IPS-18c (cell line): ENCODE data around the gene SMPX.
A peak's percentile ranks its signal among the peaks of the same experiment; 100 is the strongest.

ENCODE experiments used
- H3K4me3 ChIP-seq: 2 replicates; pipeline ENCODE4 v1.7.0; 2013; ENCODE audit warnings: low read depth, mild to moderate bottlenecking, low read length, moderate library complexity; ENCODE audit not compliant: insufficient read depth
- H3K9me3 ChIP-seq: one replicate; pipeline ENCODE4 v1.6.1; 2013; ENCODE audit warnings: mild to moderate bottlenecking, low read length, moderate library complexity; ENCODE audit not compliant: control insufficient read depth, insufficient read depth

Gene SMPX

GRCh38 chrX:21749924-21750323 lies 8.0 kb downstream of the SMPX start:
- Histone ChIP-seq H3K4me3 (no peak overlapping the region), H3K9me3 (no peaks in the 10 kb centered on the region)

- no peak overlapping the region for H3K4me3 ChIP-seq
- H3K9me3 ChIP-seq, result no peaks in the 10 kb centered on the region
Observed at GRCh38 chrX:21748235-21748634, 9.7 kb downstream of the SMPX start.

GRCh38 chrX:21747558-21747957 lies 10.4 kb downstream of the SMPX start:
- no peak overlapping the region for H3K4me3 ChIP-seq
- H3K9me3 ChIP-seq, result no peaks in the 10 kb centered on the region

- Histone ChIP-seq H3K4me3 (no peak overlapping the region), H3K9me3 (no peaks in the 10 kb centered on the region)
Observed at GRCh38 chrX:21745756-21746155, 12.2 kb downstream of the SMPX start.

- Histone ChIP-seq H3K4me3 (no peak overlapping the region), H3K9me3 (no peaks in the 10 kb centered on the region)
Observed at GRCh38 chrX:21744721-21745120, 13.2 kb downstream of the SMPX start.

GRCh38 chrX:21744060-21744459 lies 13.9 kb downstream of the SMPX start:
- Histone ChIP-seq H3K4me3 (no peak overlapping the region), H3K9me3 (no peaks in the 10 kb centered on the region)

GRCh38 chrX:21741869-21742701 lies 15.8 kb downstream of the SMPX start:
- no peak overlapping the region for H3K4me3 ChIP-seq

GRCh38 chrX:21741364-21741763 lies 16.6 kb downstream of the SMPX start:
- no peaks in the 10 kb centered on the region for H3K9me3 ChIP-seq
- no peak overlapping the region for H3K4me3 ChIP-seq

More at GRCh38 chrX:21741869-21742701, 15.8 kb downstream of the SMPX start:
- H3K9me3 ChIP-seq, result no peaks in the 10 kb centered on the region

- H3K4me3 ChIP-seq, result no peak overlapping the region
- no peaks in the 10 kb centered on the region for H3K9me3 ChIP-seq
Observed at GRCh38 chrX:21740329-21741274, 17.3 kb downstream of the SMPX start.

- peak overlapping the region; percentile 25; the same call in 1 of the 2 replicates for H3K4me3 ChIP-seq
Observed at GRCh38 chrX:21738950-21739287, 19.0 kb downstream of the SMPX start.

GRCh38 chrX:21738210-21738949 lies 19.5 kb downstream of the SMPX start:
- no peaks in the 10 kb centered on the region for H3K9me3 ChIP-seq
- H3K4me3 ChIP-seq, result peak overlapping the region; percentile 25; the same call in 1 of the 2 replicates

More at GRCh38 chrX:21738950-21739287, 19.0 kb downstream of the SMPX start:
- no peaks in the 10 kb centered on the region for H3K9me3 ChIP-seq

GRCh38 chrX:21735768-21736127 lies 22.2 kb downstream of the SMPX start:
- Histone ChIP-seq H3K9me3 (no peaks in the 10 kb centered on the region), H3K4me3 (no peak overlapping the region)

GRCh38 chrX:21735038-21735767 lies 22.7 kb downstream of the SMPX start:
- Histone ChIP-seq H3K9me3 (no peaks in the 10 kb centered on the region), H3K4me3 (no peak overlapping the region)

- H3K4me3 ChIP-seq, result no peak overlapping the region
Observed at GRCh38 chrX:21734175-21734574, 23.7 kb downstream of the SMPX start.

GRCh38 chrX:21733705-21734104 lies 24.2 kb downstream of the SMPX start:
- Histone ChIP-seq H3K4me3 (no peak overlapping the region), H3K9me3 (no peaks in the 10 kb centered on the region)

More at GRCh38 chrX:21734175-21734574, 23.7 kb downstream of the SMPX start:
- no peaks in the 10 kb centered on the region for H3K9me3 ChIP-seq

- H3K9me3 ChIP-seq, result no peaks in the 10 kb centered on the region
Observed at GRCh38 chrX:21730026-21730425, 27.9 kb downstream of the SMPX start.

More at GRCh38 chrX:21730026-21730425, 27.9 kb downstream of the SMPX start:
- H3K4me3 ChIP-seq, result no peak overlapping the region
